Measurements from ENCODE around the gene S100P. TPM values are rescaled to one million over a fixed set of nuclear protein-coding genes. Genes with fewer than 3 reads are reported as not detected.

The S100P gene
- total and polyA plus RNA-seq, 4 donors, result 0.42 to 3.1 (median 2.3) TPM

GRCh38 chr4:6688879-6689505 is 4.7 kb upstream of the S100P start:
- Histone ChIP-seq H3K4me1 (ENCODE audit: control insufficient read depth in 4 of 4, insufficient read depth in 4 of 4, low read length in 3 of 4) (peaks cover 11 to 25% (median 19%) of the 10 kb centered on the region in 4 donors), H3K27ac (ENCODE audit: low read depth in 1 of 2, low read length in 2 of 2) (peak overlapping the region; percentile 21 to 72), H3K36me3 (ENCODE audit: control insufficient read depth in 4 of 4, insufficient read depth in 3 of 4, low read depth in 1 of 4, low read length in 3 of 4) (no peaks in the 10 kb centered on the region), H3K4me3 (ENCODE audit: low read depth in 1 of 3, low read length in 3 of 3) (no peak overlapping the region), H3K9ac (ENCODE audit: low read depth in 1 of 2, low read length in 2 of 2) (no peak overlapping the region), H3K9me3 (ENCODE audit: control insufficient read depth in 4 of 4, low read length in 3 of 4) (no peaks in the 10 kb centered on the region), H3K27me3 (ENCODE audit: control insufficient read depth in 4 of 4, insufficient read depth in 4 of 4, low read length in 3 of 4) (no peaks in the 10 kb centered on the region)
- TF ChIP-seq YY1 (IDR thresholded peaks at IDR 0.05) (peak; percentile 78), FOXA1 (IDR thresholded peaks at IDR 0.05) (peak; percentile 29), ZBTB33 (IDR thresholded peaks at IDR 0.05) (no peak), MAX (IDR thresholded peaks at IDR 0.05) (no peak), TAF1 (conservative IDR thresholded peaks at IDR 0.05) (no peak), CTCF (IDR thresholded peaks at IDR 0.05; ENCODE audit: low read depth, low read length, missing input control) (no peak), REST (IDR thresholded peaks at IDR 0.05) (no peak), HNF4G (IDR thresholded peaks at IDR 0.05) (no peak), SP1 (IDR thresholded peaks at IDR 0.05) (peak; percentile 58), RXRA (IDR thresholded peaks at IDR 0.05) (peak; percentile 43 to 92), FOXA2 (IDR thresholded peaks at IDR 0.05) (peak; percentile 58), ATF3 (IDR thresholded peaks at IDR 0.05) (no peak), JUND (IDR thresholded peaks at IDR 0.05) (peak; percentile 16 to 35), EGR1 (IDR thresholded peaks at IDR 0.05; ENCODE audit: low read depth in 2 of 2) (no peak), NR2F2 (IDR thresholded peaks at IDR 0.05) (no peak), HNF4A (conservative IDR thresholded peaks at IDR 0.05) (peak; percentile 22 to 72), GABPA (IDR thresholded peaks at IDR 0.05 in 1 of 2, conservative IDR thresholded peaks at IDR 0.05 in 1 of 2) (no peak), RAD21 (IDR thresholded peaks at IDR 0.05) (no peak)
- no peak for DNase-seq (ENCODE audit: low spot score)
- WGBS, result 44% methylated on average over 23 of the region's 23 CpGs

Data from liver (tissue), 9 donors.